Left colon (tissue), 2 donors: ENCODE measurements around the gene FBLN2. TPM values are rescaled to one million over a fixed set of nuclear protein-coding genes. Genes with fewer than 3 reads are reported as not detected.

ENCODE experiments used
- ATAC-seq: fragments of 200-7000 bp; cut with Tn5 transposase; one replicate; pipeline ENCODE4 v1.9.1; 2020; ENCODE audit warnings: mild to moderate bottlenecking, moderate library complexity
- DNase-seq, 2 donors: peaks; one replicate each; pipeline ENCODE4 v3.0.0-alpha.2; 2020
- intact Hi-C, 2 donors: fragments of 100-400 bp; cut with DNase I in 1 of 2; cut with micrococcal nuclease in 1 of 2; formaldehyde crosslinking; loops; one replicate each; pipeline versions ENCODE4 v1.11.2 to v1.14.0; 2022; cut with DNase I, micrococcal nuclease
- total RNA-seq, 2 donors: library from RNA; stranded (reverse); fragmentation: NEBNext Ultra II Directional; extraction: Animal tissue kit (Norgen Biotek cat#: 25700); gene quantifications; one replicate each; pipeline ENCODE4 v1.2.1, GENCODE V29; 2021
- donor health status: DM: no; HTN: no; CAD: no.
- donor health status: DM: yes; HTN: yes; CAD: no.

The FBLN2 gene
- total RNA-seq, 2 donors from 2014 or later: 20.7 to 22.8 TPM

GRCh38 chr3:13608969-13609725, 60.2 kb downstream of the FBLN2 start:
- no peak for DNase-seq

GRCh38 chr3:13610006-13610570, 61.2 kb downstream of the FBLN2 start:
- DNase-seq: no peak
- no peak for ATAC-seq
- intact Hi-C loops: no loop called here

More at GRCh38 chr3:13608969-13609725, 60.2 kb downstream of the FBLN2 start:
- intact Hi-C loops: no loop called here
- ATAC-seq: no peak

GRCh38 chr3:13611221-13611620, 62.3 kb downstream of the FBLN2 start:
- intact Hi-C loops: no loop called here
- ATAC-seq (no peak), DNase-seq (no peak)

- ATAC-seq (no peak), DNase-seq (no peak)
- intact Hi-C loops: no loop called here
These were observed 63.9 kb downstream of the FBLN2 start for GRCh38 chr3:13612829-13613228.

GRCh38 chr3:13613343-13614190, 64.6 kb downstream of the FBLN2 start:
- intact Hi-C loops: no loop called here
- no peak for ATAC-seq
- DNase-seq: no peak

GRCh38 chr3:13614607-13615006, 65.7 kb downstream of the FBLN2 start:
- ATAC-seq (no peak), DNase-seq (no peak)
- intact Hi-C loops: no loop called here

- intact Hi-C loops: no loop called here
- no peak for DNase-seq
- no peak for ATAC-seq
These were observed 66.1 kb downstream of the FBLN2 start for GRCh38 chr3:13615019-13615528.

- DNase-seq: no peak
- no peak for ATAC-seq
- intact Hi-C loops: no loop called here
These were observed 67.4 kb downstream of the FBLN2 start for GRCh38 chr3:13616359-13616758.

GRCh38 chr3:13617097-13617738, 68.3 kb downstream of the FBLN2 start:
- ATAC-seq: no peak
- intact Hi-C loops: no loop called here

GRCh38 chr3:13617981-13618380, 69.1 kb downstream of the FBLN2 start:
- no peak for ATAC-seq
- intact Hi-C loops: no loop called here
- no peak for DNase-seq

More at GRCh38 chr3:13617097-13617738, 68.3 kb downstream of the FBLN2 start:
- DNase-seq: no peak

- ATAC-seq (no peak), DNase-seq (no peak)
- intact Hi-C loops: no loop called here
These were observed 69.9 kb downstream of the FBLN2 start for GRCh38 chr3:13618836-13619235.

GRCh38 chr3:13619661-13620230, 70.8 kb downstream of the FBLN2 start:
- intact Hi-C loops: no loop called here
- ATAC-seq (no peak), DNase-seq (no peak)

- ATAC-seq: no peak
- intact Hi-C loops: no loop called here
These were observed 71.4 kb downstream of the FBLN2 start for GRCh38 chr3:13620281-13620680.

GRCh38 chr3:13620776-13621365, 71.9 kb downstream of the FBLN2 start:
- intact Hi-C loops: no loop called here
- DNase-seq: no peak
- ATAC-seq: no peak

More at GRCh38 chr3:13620281-13620680, 71.4 kb downstream of the FBLN2 start:
- DNase-seq: no peak

- DNase-seq: no peak
- intact Hi-C loops: no loop called here
- ATAC-seq: no peak
These were observed 72.7 kb downstream of the FBLN2 start for GRCh38 chr3:13621381-13622221.

GRCh38 chr3:13622356-13622755, 73.4 kb downstream of the FBLN2 start:
- no peak for ATAC-seq
- no peak for DNase-seq
- intact Hi-C loops: no loop called here

- intact Hi-C loops: no loop called here
- ATAC-seq (no peak), DNase-seq (no peak)
These were observed 74.3 kb downstream of the FBLN2 start for GRCh38 chr3:13623101-13623654.
